ENCODE measurements around the gene PAPLN.

The PAPLN gene

GRCh38 chr14:73261520-73262426 lies 24.5 kb downstream of the PAPLN start:
- DNase-seq: no peak

DNA sequence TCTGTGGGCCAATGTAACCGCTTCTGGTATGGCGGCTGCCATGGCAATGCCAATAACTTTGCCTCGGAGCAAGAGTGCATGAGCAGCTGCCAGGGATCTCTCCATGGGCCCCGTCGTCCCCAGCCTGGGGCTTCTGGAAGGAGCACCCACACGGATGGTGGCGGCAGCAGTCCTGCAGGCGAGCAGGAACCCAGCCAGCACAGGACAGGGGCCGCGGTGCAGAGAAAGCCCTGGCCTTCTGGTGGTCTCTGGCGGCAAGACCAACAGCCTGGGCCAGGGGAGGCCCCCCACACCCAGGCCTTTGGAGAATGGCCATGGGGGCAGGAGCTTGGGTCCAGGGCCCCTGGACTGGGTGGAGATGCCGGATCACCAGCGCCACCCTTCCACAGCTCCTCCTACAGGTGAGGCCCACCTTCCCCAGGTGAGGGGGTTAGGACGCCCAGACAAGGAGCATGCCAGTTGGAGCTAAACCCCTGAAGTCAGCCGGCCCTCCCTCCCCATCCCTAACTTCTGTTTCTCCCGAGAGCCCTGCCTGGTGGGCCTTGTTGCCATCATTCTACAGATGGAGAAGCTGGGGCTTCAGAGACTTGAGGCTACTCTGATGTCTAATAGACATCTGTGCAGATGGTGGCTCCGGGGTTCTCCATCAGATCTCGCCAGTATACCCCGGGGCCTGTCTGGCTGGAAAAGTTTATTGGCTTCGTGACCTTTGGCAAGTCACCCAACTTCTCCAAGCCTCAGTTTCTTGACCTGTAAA lies 25.3 kb downstream of the PAPLN start:
- DNase-seq: no peak

GRCh38 chr14:73263606-73264005 lies 26.3 kb downstream of the PAPLN start:
- no peak for DNase-seq

GRCh38 chr14:73264080-73264884 lies 27.0 kb downstream of the PAPLN start:
- DNase-seq: no peak

GRCh38 chr14:73264885-73265720 lies 27.8 kb downstream of the PAPLN start:
- peak in 1 of 2 experiments; percentile 51 for DNase-seq

GRCh38 chr14:73265721-73266046 lies 28.4 kb downstream of the PAPLN start:
- peak in 1 of 2 experiments; percentile 15 for DNase-seq

GRCh38 chr14:73266317-73266716 lies 29.0 kb downstream of the PAPLN start:
- DNase-seq: no peak

- DNase-seq: no peak
Measured at GRCh38 chr14:73267474-73267873, 30.2 kb downstream of the PAPLN start.

- no peak for DNase-seq
Measured at GRCh38 chr14:73269729-73270531, 32.6 kb downstream of the PAPLN start.

- peak; percentile 93 to 98 for DNase-seq
Measured at GRCh38 chr14:73272393-73272792, 35.1 kb downstream of the PAPLN start.

- DNase-seq: peak in 1 of 2 experiments; percentile 37
Measured at GRCh38 chr14:73273799-73274198, 36.5 kb downstream of the PAPLN start.

DNA sequence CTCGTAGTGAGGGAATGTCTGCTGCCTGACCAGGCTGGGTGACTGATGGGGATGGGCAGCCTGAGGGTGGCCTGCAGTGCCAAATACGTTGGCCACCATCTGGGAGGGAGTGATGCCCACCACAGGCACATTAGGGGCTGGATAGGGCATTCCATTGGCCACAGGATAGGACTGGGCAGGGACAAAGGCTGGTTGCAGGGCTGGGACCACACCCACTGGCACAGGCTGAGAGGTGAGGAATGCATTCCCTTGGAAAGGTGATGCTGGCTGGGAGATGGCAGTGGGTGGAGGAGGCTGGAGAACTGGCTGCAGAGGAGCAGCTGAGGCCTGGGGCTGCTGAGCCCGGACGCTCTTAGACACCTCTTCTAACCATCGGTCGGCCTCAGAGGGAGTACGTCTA lies 39.5 kb downstream of the PAPLN start:
- DNase-seq: no peak

DNA sequence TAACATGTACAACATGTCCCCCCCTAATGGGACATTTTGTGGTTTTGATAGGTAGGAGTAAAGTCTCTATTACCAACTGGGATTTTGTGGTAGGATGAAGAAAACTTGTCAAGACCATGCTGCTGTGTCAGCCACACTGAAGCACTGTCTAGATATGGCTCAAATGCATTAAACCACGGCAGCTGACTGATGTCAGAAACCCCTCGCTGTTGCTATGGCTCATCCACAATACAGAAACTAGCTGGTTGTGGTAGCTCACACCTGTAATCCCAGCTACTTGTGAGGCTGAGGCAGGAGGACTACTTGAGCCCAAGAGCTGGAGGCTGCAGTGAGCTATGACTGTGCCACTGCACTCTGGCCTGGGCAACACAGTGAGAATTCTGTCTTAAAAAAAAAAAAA lies 40.1 kb downstream of the PAPLN start:
- no peak for DNase-seq

DNA sequence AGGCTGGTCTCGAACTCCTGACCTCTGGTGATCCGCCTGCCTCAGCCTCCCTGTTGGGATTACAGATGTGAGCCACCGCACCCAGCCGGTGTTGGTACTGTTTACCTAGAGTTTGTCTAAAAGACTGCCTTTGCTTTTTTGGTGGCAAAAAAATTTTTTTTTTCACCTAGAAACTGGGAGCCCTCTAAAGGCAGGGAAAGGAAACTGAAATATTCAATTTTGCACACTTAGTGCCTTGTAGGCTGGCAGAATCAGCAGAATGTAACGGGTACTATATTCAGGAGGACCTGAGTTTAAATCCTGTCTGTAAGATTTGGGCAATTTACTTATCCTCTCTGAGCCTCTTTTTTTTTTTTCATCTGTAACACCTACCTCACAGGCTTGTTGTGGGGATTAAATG lies 43.6 kb downstream of the PAPLN start:
- no peak for DNase-seq

- peak; percentile 70 to 83 for DNase-seq
Measured at GRCh38 chr14:73283608-73284379, 46.5 kb downstream of the PAPLN start.

- DNase-seq: no peak
Measured at GRCh38 chr14:73285979-73286378, 48.7 kb downstream of the PAPLN start.

- DNase-seq: no peak
Measured at GRCh38 chr14:73286598-73286997, 49.3 kb downstream of the PAPLN start.

DNA sequence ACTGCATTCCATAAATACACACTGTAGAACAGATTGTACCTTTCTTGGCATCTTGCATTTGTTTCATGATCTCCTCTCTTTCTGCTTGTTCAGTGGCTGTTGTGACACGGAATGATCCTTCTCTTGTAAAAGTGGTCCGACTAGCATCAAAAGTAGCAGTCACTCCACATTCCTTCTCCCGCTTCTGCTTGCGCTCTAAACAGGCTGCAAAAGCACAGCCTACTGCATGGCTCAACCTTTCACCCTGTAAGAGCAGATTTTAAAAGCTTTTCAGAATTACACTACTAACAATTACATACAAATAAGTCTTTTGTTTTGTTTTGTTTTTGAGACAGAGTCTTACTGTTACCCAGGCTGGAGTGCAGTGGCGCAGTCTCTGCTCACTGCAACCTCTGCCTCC lies 49.8 kb downstream of the PAPLN start:
- DNase-seq: no peak

GRCh38 chr14:73289308-73289707 lies 52.0 kb downstream of the PAPLN start:
- DNase-seq: no peak

- no peak for DNase-seq
Measured at GRCh38 chr14:73289729-73290128, 52.4 kb downstream of the PAPLN start.

DNA sequence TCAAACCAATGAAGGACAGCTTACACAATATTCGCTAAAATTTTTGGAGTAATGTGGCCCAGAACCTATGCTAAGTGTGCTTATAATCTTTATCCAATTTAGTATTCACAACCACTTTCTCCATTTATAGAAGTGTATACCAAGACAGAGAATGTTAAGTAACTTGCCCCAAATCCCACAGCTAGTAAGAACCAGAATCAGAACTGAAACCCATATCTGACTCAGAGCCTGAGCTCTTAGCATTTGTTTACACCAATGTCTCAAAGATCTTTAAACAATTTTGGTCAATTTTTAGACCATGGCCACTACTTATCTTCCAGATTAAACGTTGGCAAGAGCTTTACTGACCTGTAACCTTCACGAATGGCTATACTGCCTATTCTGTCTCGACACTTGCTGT lies 53.0 kb downstream of the PAPLN start:
- DNase-seq: no peak
